HepG2 (cell line): ENCODE measurements around the gene SMPD3. TPM values are rescaled to one million over a fixed set of nuclear protein-coding genes. Genes with fewer than 3 reads are reported as not detected.
A peak's percentile ranks its signal among the peaks of the same experiment; 100 is the strongest.

ENCODE experiments used
- ATAC-seq: fragments of 200-7000 bp; cut with Tn5 transposase; 3 replicates; pipeline ENCODE4 v1.9.1; 2020; ENCODE audit warnings: mild to moderate bottlenecking, moderate library complexity
- BruUV-seq: library from RNA; stranded (reverse); fragments of 400-500 nt; replicated peaks from 2 replicates; lab custom pipeline; 2021; lab: Mats Ljungman, UMichigan
- CTCF ChIA-PET: fragments of 300-600 bp; formaldehyde crosslinking; extraction: SDS; loops from one replicate; lab custom pipeline; 2021; ENCODE audit warnings: low total read pairs, inconsistent platforms, low intra/inter-chr PET ratio; lab: Yijun Ruan, JAX
- POLR2A ChIA-PET: fragments of 350-600 bp; sonication (Branson Sonifier 250); formaldehyde crosslinking; loops from one replicate; lab custom pipeline; 2020; ENCODE audit warnings: antibody characterized with exemption, inconsistent platforms; lab: Yijun Ruan, JAX
- DNase-seq: peaks from one replicate; pipeline ENCODE4 v3.0.0-alpha.2; 2015; ENCODE audit warnings: low spot score
- FAIRE-seq: peaks from 3 replicates; lab custom pipeline; 2011; peaks lifted over from hg19 to GRCh38; lab: Jason Lieb, UNC
- H2AFZ ChIP-seq: one replicate; pipeline ENCODE4 v1.6.1; 2011; ENCODE audit warnings: low read length, inconsistent platforms
- H3K27ac ChIP-seq: fragments of 300-600 bp; 3 replicates; pipeline ENCODE4 v1.8.0; 2011; ENCODE audit warnings: mixed run types, mild to moderate bottlenecking, mixed read lengths, low read length, inconsistent platforms; ENCODE audit not compliant: insufficient read depth; ENCODE audit errors: extremely low read length
- H3K27me3 ChIP-seq, 2 experiments: fragments of 200-600 bp in 1 of 2; 2 replicates in 1 of 2; 3 replicates in 1 of 2; pipeline versions ENCODE4 v1.6.0 to v1.8.0; 2011; ENCODE audit warnings: low read length in 2 of 2, mild to moderate bottlenecking in 2 of 2, moderate library complexity in 2 of 2, inconsistent platforms in 1 of 2; ENCODE audit not compliant: insufficient read depth in 2 of 2, control insufficient read depth in 1 of 2
- H3K36me3 ChIP-seq, 2 experiments: fragments of 200-600 bp in 1 of 2; replicated peaks in 1 of 2; 2 replicates in 1 of 2; 3 replicates in 1 of 2; pipeline versions ENCODE4 v1.5.1 to v1.8.0; 2011; ENCODE audit warnings: low read length in 2 of 2, inconsistent platforms in 1 of 2; ENCODE audit not compliant: insufficient read depth in 2 of 2, control insufficient read depth in 1 of 2
- H3K4me1 ChIP-seq: 2 replicates; pipeline ENCODE4 v1.5.1; 2012; ENCODE audit warnings: low read length, inconsistent platforms; ENCODE audit not compliant: insufficient read depth
- H3K4me2 ChIP-seq: 2 replicates; pipeline ENCODE4 v1.6.0; 2011; ENCODE audit warnings: low read depth, low read length, inconsistent platforms
- H3K4me3 ChIP-seq, 3 experiments: fragments of 200-600 bp in 1 of 3; sonication (generic), shearing (Covaris generic) in 1 of 3; replicated peaks in 1 of 3; 2 replicates each; pipeline ENCODE4 v1.5.1; 2011 to 2016; ENCODE audit warnings: low read length in 3 of 3, inconsistent platforms in 2 of 3, low read depth in 2 of 3, mild to moderate bottlenecking in 2 of 3, control low read depth in 1 of 3, mixed read lengths in 1 of 3; ENCODE audit not compliant: insufficient read depth in 1 of 3
- H3K79me2 ChIP-seq: one replicate; pipeline ENCODE4 v1.6.1; 2011; ENCODE audit warnings: low read length, inconsistent platforms; ENCODE audit not compliant: insufficient read depth
- H3K9ac ChIP-seq: 2 replicates; pipeline ENCODE4 v1.6.0; 2011; ENCODE audit warnings: mild to moderate bottlenecking, low read depth, low read length, inconsistent platforms; ENCODE audit not compliant: insufficient read depth
- H3K9me3 ChIP-seq: 2 replicates; pipeline ENCODE4 v1.5.1; 2012; ENCODE audit warnings: mild to moderate bottlenecking, low read length
- H4K20me1 ChIP-seq: 2 replicates; pipeline ENCODE4 v1.6.0; 2011; ENCODE audit warnings: inconsistent platforms, mild to moderate bottlenecking, low read length, moderate library complexity; ENCODE audit not compliant: insufficient read depth
- HIC2 ChIP-seq: sonication (generic); formaldehyde crosslinking; IDR thresholded peaks from 2 replicates; pipeline ENCODE4 v1.9.0; 2022; ENCODE audit warnings: low read depth, missing genetic modification reagents
- HNF4A ChIP-seq: sonication (generic); formaldehyde crosslinking; IDR thresholded peaks from 2 replicates; pipeline ENCODE4 v1.4.0; 2020; ENCODE audit warnings: missing genetic modification reagents
- ZKSCAN8 ChIP-seq: IDR thresholded peaks from 2 replicates; pipeline ENCODE4 v1.6.1; 2016; ENCODE audit warnings: borderline replicate concordance, missing genetic modification reagents, missing compliant biosample characterization
- WGBS: methylation state at CpG from one replicate; pipeline ENCODE4 v1.1.6; 2017; ENCODE audit warnings: low lambda C conversion rate; 5-methylcytosine and 5-hydroxymethylcytosine counted together
- in situ Hi-C: cut with HindIII; loops from 2 replicates; pipeline ENCODE4 v1.10.0; 2017; ENCODE audit warnings: low pct_unique_long_range_greater_than_20kb; ENCODE audit not compliant: extremely low pct_ligation_motif_present
- intact Hi-C: fragments of 100-400 bp; cut with micrococcal nuclease; formaldehyde crosslinking; loops from one replicate; pipeline ENCODE4 v1.10.0; 2022; ENCODE audit not compliant: unreplicated experiment
- polyA plus RNA-seq, 8 experiments: library from polyadenylated mRNA; depleted of rRNA in 3 of 8; stranded (reverse) in 7 of 8; unstranded in 1 of 8; fragments of >200 nt; fragmentation: Illumina TruSeq in 4 of 8; extraction: Trizol in 4 of 8; gene quantifications; 2 replicates each; pipeline versions ENCODE4 v1.2.1 to v1.2.3, GENCODE V29; 2011 to 2016; ENCODE audit warnings: low read depth in 4 of 8, missing spikeins in 1 of 8, mixed read lengths in 1 of 8; ENCODE audit not compliant: insufficient read depth in 1 of 8
- total RNA-seq, 5 experiments: library from RNA; depleted of rRNA; stranded (reverse); fragments of >200 nt; fragmentation: Illumina TruSeq; extraction: Trizol; gene quantifications; 2 replicates each; pipeline ENCODE4 v1.2.3, GENCODE V29; 2016; ENCODE audit warnings: low read depth in 1 of 5
- TF ChIP-seq, protein P1 (sequence below): sonication (generic); formaldehyde crosslinking; conservative IDR thresholded peaks from 2 replicates; pipeline ENCODE4 v1.8.1; 2023; ENCODE audit warnings: missing genetic modification reagents

Gene SMPD3
- total and polyA plus RNA-seq, 2 of the 13 experiments (the other 11 are each of a cell fraction or from before 2014, with no cell fraction given): 0.07 to 0.32 TPM

GRCh38 chr16:68492543-68493411, 44.5 kb upstream of the SMPD3 start:
- POLR2A ChIA-PET: no interaction called here

More at GRCh38 chr16:68492543-68493411, 44.5 kb upstream of the SMPD3 start:
- Histone ChIP-seq H3K9ac (no peak overlapping the region), H3K27me3 (no peaks in the 10 kb centered on the region; a peak in 1 of 5 replicates)
- no peak for DNase-seq
- CTCF ChIA-PET: no interaction called here
- peak; percentile 67; the same call in 1 of the 2 replicates for TF ChIP-seq HIC2
- TF ChIP-seq ZKSCAN8: no peak
- peak; percentile 44; the same call in 1 of the 2 replicates for TF ChIP-seq HNF4A (CRISPR knock-in tag)
- TF ChIP-seq, protein P1, sequence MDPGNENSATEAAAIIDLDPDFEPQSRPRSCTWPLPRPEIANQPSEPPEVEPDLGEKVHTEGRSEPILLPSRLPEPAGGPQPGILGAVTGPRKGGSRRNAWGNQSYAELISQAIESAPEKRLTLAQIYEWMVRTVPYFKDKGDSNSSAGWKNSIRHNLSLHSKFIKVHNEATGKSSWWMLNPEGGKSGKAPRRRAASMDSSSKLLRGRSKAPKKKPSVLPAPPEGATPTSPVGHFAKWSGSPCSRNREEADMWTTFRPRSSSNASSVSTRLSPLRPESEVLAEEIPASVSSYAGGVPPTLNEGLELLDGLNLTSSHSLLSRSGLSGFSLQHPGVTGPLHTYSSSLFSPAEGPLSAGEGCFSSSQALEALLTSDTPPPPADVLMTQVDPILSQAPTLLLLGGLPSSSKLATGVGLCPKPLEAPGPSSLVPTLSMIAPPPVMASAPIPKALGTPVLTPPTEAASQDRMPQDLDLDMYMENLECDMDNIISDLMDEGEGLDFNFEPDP: 0 out of 2 replicates have a peak, but pooled peaks have one; percentile 18
- TF ChIP-seq, all 625 proteins: peak for 3
- ATAC-seq (peak; percentile 40), FAIRE-seq (no peak)
- Histone ChIP-seq H3K9me3 (peaks cover 12% of the 10 kb centered on the region), H3K4me2 (no peak overlapping the region), H3K27ac (no peak overlapping the region), H3K4me1 (no peaks in the 10 kb centered on the region), H2AFZ (no peak overlapping the region), H4K20me1 (no peaks in the 10 kb centered on the region), H3K36me3 (no peaks in the 10 kb centered on the region), H3K79me2 (no peaks in the 10 kb centered on the region), H3K4me3 (no peak overlapping the region)
- BruUV-seq: no TSS peak
- intact Hi-C loops: no loop called here
- in situ Hi-C loops: no loop called here
- WGBS: 12% methylated on average over 6 of the region's 6 CpGs
